ENCODE results near the gene AADACL4.
"Not testable (repeated sequence)": the region's sequence is repeated elsewhere in the genome, so short reads cannot be mapped to it uniquely, and the experiment has no call there.

The AADACL4 gene

DNA sequence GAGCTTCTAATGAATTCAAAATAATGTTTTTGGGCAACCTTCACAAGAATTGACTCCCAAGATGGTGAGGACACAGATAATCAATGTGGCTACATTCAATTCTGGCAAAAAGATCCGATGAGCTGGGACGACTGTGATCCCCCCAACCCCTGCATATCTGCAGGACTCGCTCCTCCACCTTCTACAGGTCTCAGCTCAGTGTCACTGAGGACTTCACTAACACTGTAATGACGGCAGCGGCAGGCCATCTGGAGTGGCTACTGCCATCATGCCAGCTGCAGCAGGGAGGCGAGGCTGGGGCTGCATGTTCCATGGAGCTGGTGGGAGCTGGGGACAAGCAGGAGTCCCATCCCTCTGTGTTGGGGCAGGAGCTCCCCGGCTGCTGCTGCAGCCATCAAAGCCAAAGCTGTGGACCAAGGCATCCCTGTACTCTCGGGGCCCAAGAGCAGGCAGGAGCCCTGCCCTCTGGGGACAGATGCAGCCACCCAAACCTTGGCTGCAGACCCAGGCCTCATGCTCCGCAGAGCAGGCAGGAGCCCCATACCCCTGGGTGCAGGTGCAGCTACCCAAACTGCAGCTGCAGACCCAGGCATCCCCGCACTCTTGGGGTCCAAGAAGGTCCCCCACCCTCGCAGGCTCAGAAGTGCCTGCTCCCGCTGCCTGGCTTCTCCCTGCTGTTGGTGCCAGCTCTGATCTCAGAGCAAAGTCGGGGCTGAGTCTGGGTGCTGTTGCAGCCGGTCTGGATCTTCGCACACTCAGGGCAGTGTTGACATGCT lies 13.7 kb upstream of the AADACL4 start:
- TF ChIP-seq POLR2A (IDR thresholded peaks at IDR 0.05; ENCODE audit: low read length), result no peak
- no peak for TF ChIP-seq GATA1 (IDR thresholded peaks at IDR 0.05; ENCODE audit: low read depth, low read length)
- DNase-seq, result no peak

DNA sequence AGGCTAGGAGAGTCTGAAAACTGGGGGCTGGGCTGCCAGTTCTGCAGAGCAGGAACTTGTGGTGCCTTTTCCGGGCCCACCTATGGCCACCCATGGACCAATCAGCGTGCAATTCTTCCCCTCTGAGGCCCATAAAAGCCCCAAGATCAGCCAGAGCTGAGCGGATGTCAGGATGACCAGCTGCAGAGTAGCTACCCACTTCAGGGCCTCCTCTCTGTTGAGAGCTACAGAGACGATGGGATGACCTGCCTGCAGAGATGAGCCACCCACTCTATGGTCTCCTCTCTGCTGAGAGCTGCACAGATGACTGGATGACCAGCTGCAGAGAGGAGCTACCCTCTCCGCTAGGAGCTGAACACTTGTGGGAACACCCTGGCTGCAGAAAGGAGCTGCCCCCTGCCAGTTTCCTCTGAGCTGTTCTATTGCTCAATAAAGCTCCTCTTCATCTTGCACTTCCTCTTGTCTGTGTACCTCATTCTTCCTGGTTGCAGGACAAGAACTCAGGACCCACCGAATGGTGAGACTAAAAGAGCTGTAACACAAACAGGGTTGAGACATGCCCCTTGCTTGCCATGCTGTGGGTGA lies 12.8 kb upstream of the AADACL4 start:
- TF ChIP-seq POLR2A (IDR thresholded peaks at IDR 0.05; ENCODE audit: low read length) (no peak), GATA1 (IDR thresholded peaks at IDR 0.05; ENCODE audit: low read depth, low read length) (no peak)
- no peak for DNase-seq

DNA sequence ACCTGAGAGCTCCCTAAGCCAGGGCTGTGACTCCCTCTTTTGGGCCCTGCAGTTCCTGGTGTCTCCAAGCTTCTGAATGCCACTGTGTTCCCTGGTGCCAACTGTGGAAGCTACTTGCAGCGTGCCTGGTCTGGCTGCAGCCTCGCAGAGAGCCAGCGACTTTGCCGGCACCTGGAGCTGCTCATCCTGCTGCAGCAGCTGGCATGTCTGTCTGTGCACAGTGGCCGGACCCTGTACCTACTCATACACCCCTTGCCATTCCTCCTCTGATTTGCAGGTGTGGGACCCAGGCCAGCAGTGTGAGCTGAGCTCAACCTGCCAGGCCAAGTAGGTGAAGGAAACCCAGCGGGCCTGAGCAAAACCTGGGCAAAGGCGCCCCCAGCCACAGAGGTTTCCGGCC lies 12.3 kb upstream of the AADACL4 start:
- TF ChIP-seq GATA1 (IDR thresholded peaks at IDR 0.05; ENCODE audit: low read depth, low read length), result no peak
- no peak for TF ChIP-seq POLR2A (IDR thresholded peaks at IDR 0.05; ENCODE audit: low read length)
- no peak for DNase-seq

DNA sequence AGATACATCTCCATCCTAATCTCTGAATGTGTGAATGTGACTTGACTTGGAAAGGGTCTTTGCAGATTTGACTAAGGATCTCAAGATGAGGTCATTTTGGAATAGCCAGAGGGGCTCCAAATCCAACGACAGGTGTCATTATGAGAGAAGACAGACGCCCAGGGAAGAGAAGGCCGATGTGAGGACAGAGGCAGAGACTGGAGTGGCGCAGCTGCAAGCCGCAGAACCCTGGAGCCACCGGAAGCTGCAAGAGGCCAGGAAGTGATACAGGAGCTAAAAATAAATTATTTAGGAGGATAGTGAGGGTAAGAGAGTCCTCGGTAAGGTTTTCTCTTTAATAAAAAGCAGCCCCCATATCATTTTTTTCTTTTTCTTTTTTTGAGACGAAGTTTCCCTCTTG lies 9.7 kb upstream of the AADACL4 start:
- DNase-seq, result no peak
- TF ChIP-seq GATA1 (IDR thresholded peaks at IDR 0.05; ENCODE audit: low read depth, low read length) (no peak), POLR2A (IDR thresholded peaks at IDR 0.05; ENCODE audit: low read length) (no peak)

DNA sequence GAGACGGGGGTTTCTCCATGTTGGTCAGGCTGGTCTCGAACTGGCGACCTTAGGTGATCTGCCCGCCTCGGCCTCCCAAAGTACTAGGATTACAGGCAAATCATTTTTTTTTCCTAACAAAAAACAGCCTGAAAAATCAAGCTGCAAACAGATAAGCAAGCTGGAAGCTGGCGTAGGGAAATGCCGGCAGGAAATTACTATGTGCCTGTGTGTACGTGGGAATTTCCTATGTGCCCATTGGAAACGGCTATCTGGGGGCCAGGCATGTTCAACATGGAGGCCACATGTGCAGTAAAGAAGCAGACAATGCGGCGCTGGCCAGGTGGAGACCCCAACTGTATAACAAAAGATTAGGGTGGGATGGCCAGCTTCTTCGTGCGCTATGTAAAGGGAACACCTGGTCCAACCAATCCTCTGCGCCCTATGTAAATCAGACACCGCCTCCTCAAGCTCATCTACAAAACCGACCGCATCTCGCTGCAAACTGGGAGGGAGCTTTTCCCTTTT lies 9.1 kb upstream of the AADACL4 start:
- no peak for TF ChIP-seq GATA1 (IDR thresholded peaks at IDR 0.05; ENCODE audit: low read depth, low read length)
- TF ChIP-seq POLR2A (IDR thresholded peaks at IDR 0.05; ENCODE audit: low read length), result no peak

DNA sequence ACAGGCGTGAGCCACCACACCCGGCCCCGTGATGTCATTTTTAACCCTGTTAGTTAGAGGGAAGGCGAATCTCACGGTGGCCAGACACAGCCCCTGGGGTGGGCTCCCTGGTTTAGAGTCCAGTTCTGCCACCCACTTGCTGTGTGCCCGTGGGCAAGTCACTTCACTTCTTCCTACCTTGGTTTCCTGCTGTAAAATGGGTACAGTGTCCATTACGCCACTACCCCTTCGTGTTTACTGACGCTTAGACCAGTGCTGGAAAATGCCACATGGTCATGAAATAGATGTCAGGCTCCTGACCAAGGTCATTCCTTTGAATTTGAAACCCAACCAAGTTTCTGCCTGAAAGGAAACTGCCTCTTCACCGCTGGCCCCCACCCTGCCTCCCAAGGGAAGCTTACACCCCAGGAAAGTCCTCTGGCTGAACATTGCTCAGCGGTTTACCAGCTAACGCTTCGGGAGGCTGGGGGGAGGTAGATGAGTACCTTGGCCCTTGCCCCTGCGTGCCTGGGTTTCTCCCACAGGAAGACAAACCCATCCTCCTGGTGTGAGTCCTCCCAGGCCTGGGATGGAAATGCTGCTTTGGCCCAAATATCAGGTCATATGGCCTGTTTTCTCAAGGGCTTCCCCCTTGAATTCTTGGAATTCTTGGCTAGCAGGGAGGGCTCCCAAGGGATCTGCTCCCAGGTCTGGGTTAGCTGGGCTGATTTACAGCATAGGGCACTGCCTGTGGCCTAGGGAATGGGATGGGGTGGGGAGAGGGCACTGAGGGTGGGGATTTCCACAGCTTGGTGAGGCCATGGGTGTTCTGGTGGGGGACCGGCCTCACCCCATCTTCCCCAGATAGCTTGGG lies 7.6 kb upstream of the AADACL4 start:
- DNase-seq, result no peak
- TF ChIP-seq GATA1 (IDR thresholded peaks at IDR 0.05; ENCODE audit: low read depth, low read length) (no peak), POLR2A (IDR thresholded peaks at IDR 0.05; ENCODE audit: low read length) (no peak)

More for the DNA sequence above, 9.1 kb upstream of the AADACL4 start:
- DNase-seq, result no peak

DNA sequence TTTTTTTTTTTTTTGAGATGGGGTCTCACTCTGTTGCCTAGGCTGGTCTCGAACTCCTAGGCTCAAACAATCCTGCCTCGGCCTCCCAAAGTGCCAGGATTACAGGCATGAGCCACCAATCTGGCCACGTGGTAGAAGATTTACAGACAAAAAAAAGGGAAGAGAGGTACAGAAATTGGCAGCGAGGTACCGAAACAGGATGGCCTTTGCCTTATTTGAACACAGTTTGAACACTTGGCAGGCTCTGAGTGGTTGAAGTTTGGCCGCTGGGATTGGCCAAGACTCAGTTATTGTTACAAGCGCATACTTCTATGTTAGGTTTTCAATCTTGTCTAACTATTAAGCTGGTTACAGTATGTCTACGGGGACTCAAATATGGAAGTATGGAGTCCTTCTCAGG lies 6.2 kb upstream of the AADACL4 start:
- DNase-seq, result no peak

DNA sequence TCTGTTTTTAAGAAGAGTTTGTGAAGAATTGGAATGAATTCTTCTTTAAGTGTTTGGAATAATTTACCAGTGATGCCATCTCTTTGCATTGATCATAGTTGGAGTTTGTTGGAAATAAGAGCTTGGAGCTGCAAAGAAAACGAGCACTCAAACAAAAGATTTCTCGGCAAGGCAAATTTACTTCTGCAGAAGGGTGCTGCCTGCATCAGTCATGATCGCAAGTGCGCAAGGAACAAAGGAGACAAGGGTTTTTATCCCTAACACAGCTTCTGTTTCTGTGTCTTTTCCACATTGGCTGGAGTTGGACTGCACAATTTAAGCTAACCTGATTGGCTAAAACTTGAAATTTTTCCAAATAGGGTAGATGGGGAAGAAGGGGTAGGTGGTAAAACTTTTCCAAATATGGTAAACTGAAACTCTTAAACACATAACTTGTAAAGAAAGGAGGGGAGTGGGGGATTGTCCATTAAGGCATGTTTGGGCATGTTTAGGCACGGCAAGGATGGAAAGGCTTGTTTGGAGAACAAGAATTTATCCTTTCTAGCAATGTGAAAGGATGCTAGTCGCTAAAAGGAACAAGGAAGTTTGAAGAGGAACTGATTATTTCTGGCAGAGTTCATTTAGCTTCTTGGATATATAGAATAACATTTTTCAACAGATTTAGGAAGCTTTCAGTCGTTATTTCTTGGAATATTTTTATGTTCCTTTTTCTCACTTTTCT lies 3.5 kb upstream of the AADACL4 start:
- no peak for DNase-seq
- TF ChIP-seq POLR2A (IDR thresholded peaks at IDR 0.05; ENCODE audit: low read length), result no peak
- no peak for TF ChIP-seq GATA1 (IDR thresholded peaks at IDR 0.05; ENCODE audit: low read depth, low read length)

More for the DNA sequence above, 6.2 kb upstream of the AADACL4 start:
- TF ChIP-seq POLR2A (IDR thresholded peaks at IDR 0.05; ENCODE audit: low read length), result no peak
- no peak for TF ChIP-seq GATA1 (IDR thresholded peaks at IDR 0.05; ENCODE audit: low read depth, low read length)

DNA sequence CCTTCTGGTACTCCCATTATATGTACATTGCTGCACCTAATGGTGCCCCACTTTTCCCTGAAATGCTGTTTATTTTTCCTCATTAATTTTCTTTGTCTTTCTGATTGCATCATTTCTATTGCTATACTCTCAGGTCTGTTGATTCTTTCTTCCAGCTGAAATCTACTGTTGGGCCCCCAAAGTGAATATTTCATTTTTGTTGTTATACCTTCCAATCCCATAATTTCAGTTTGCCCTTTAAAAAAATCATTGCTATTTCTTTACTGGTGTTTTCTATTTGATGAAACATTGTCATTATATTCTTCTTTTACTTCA lies 3.0 kb upstream of the AADACL4 start:
- TF ChIP-seq POLR2A (IDR thresholded peaks at IDR 0.05; ENCODE audit: low read length), result no peak
- no peak for TF ChIP-seq GATA1 (IDR thresholded peaks at IDR 0.05; ENCODE audit: low read depth, low read length)
- DNase-seq, result no peak

DNA sequence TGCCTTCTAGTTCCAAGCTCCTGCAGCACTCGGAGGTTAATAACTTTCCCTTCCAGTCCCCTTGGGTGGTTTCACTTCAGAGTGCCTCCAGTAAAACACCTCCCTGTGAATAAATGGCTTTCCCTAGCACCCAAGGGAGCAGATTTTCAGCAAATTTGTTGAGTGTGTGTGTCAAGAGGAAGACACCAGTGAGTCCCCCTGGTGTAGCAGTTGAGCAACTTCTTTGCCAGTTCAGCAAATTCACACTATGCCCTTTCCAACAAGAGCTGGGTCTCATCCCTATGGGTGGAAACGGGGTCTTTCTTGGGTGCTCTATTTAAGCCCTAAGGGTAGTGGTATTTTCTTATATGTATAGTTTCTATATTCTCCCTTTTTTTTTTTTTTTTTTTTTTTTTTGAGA lies 806 bp upstream of the AADACL4 start:
- TF ChIP-seq GATA1 (IDR thresholded peaks at IDR 0.05; ENCODE audit: low read depth, low read length) (no peak), POLR2A (IDR thresholded peaks at IDR 0.05; ENCODE audit: low read length) (no peak)
- DNase-seq, result no peak

DNA sequence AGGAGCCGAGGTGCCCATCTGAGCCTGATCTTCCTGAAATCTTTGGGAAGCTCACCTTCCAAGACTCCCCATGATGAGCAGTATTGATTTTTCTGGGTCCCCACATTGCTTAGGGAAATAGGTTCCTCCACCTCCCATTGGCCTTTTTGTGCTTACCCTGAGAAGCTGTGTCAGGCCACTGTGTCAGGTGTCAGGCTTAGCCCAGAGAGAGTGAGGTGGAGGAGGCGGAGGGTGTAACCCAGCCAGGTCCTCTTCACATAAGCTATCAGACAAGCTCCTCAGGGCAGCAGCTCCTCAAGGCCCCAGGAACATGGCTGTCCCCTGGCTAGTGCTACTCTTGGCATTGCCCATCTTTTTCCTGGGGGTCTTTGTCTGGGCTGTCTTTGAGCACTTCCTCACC lies 352 bp downstream of the AADACL4 start:
- DNase-seq, result no peak
- TF ChIP-seq GATA1 (IDR thresholded peaks at IDR 0.05; ENCODE audit: low read depth, low read length) (no peak), POLR2A (IDR thresholded peaks at IDR 0.05; ENCODE audit: low read length) (no peak)

DNA sequence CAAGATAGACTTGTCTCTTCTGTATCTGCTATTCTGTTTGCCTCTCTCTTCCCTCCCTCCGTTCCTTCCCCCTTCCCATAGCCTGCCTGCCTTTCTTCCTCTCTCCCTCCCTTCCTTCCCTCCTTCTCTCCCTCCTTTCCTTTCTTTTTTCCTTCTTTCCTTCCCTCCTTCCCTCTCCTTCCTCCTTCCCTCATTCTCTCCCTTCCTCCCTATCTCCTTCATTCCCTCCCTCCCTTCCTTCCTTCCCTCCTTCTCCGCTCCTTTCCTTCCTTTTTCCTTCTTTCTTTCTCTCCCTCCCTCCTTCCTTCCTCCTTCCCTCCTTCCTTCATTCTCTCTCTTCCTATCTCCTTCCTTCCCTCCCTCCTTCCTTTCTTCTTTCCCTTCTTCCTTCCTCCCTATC lies 944 bp downstream of the AADACL4 start:
- no peak for TF ChIP-seq GATA1 (IDR thresholded peaks at IDR 0.05; ENCODE audit: low read depth, low read length)
- TF ChIP-seq POLR2A (IDR thresholded peaks at IDR 0.05; ENCODE audit: low read length), result no peak

DNA sequence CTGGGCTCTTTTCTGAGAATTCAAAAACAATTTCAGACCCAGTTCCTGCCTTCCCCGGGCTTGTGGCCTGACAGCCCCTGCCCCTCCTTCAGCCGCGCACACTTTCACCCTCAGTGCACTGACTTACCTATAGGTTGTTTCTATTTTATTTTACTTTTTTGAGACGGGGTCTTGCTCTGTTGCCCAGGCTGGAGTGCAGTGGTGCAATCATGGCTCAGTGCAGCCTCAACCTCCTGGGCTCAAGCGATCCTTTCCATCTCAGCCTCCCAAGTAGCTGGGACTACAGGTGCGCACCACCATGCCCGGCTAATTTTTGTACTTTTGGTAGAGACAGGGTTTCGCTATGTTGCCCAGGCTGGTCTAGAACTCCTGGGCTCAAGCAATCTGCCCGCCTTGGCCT lies 1.5 kb downstream of the AADACL4 start:
- not testable (repeated sequence) for DNase-seq

More for the DNA sequence above, 944 bp downstream of the AADACL4 start:
- DNase-seq, result no peak

DNA sequence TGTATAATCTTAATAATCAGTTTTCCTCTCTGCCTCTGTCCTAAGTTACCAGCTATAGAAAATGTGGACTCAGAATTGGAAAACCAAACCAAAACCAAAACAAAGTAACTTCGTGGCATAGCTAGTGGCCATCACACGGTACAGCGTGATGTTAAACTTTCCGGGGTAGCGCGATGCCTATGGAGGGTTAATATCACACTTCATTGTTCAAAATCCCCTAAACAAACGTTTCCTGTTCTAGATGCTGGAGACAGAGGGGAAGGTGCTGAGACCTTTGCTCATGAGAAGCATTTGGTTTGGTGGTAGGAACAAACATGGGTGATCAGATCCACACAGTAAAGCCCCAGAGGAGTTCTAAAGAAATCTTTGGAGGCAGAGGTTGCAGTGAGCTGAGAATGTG lies 4.9 kb downstream of the AADACL4 start:
- no peak for TF ChIP-seq POLR2A (IDR thresholded peaks at IDR 0.05; ENCODE audit: low read length)
- TF ChIP-seq GATA1 (IDR thresholded peaks at IDR 0.05; ENCODE audit: low read depth, low read length), result no peak
- DNase-seq, result no peak
